Mucosa of rectum (tissue), 2 donors: ENCODE measurements around the gene GHRHR.

Source experiments
- H3K27ac ChIP-seq, 2 donors: one replicate each; pipeline ENCODE4 v1.7.0; 2013; ENCODE audit warnings: inconsistent platforms in 2 of 2, low read depth in 2 of 2, low read length in 2 of 2
- H3K27me3 ChIP-seq, 2 donors: one replicate each; pipeline ENCODE4 v1.7.0; 2013; ENCODE audit warnings: low read length in 2 of 2; ENCODE audit not compliant: control insufficient read depth in 2 of 2, insufficient read depth in 2 of 2
- H3K36me3 ChIP-seq, 2 donors: one replicate each; pipeline ENCODE4 v1.7.0; 2013; ENCODE audit warnings: low read length in 2 of 2; ENCODE audit not compliant: control insufficient read depth in 2 of 2, insufficient read depth in 2 of 2
- H3K4me1 ChIP-seq, 2 donors: one replicate each; pipeline ENCODE4 v1.7.0; 2013; ENCODE audit warnings: low read length in 2 of 2, mild to moderate bottlenecking in 1 of 2; ENCODE audit not compliant: control insufficient read depth in 2 of 2, insufficient read depth in 2 of 2
- H3K4me3 ChIP-seq, 2 donors: one replicate each; pipeline ENCODE4 v1.7.0; 2013; ENCODE audit warnings: low read length in 2 of 2
- H3K9ac ChIP-seq, 2 donors: one replicate each; pipeline ENCODE4 v1.7.0; 2013; ENCODE audit warnings: low read length in 2 of 2, low read depth in 1 of 2, mild to moderate bottlenecking in 1 of 2
- H3K9me3 ChIP-seq, 2 donors: one replicate each; pipeline ENCODE4 v1.7.0; 2013; ENCODE audit warnings: low read length in 2 of 2; ENCODE audit not compliant: control insufficient read depth in 2 of 2
- donor health status: healthy.
- donor health status: Normal muscosa, but diverticular disease.

Gene GHRHR

DNA sequence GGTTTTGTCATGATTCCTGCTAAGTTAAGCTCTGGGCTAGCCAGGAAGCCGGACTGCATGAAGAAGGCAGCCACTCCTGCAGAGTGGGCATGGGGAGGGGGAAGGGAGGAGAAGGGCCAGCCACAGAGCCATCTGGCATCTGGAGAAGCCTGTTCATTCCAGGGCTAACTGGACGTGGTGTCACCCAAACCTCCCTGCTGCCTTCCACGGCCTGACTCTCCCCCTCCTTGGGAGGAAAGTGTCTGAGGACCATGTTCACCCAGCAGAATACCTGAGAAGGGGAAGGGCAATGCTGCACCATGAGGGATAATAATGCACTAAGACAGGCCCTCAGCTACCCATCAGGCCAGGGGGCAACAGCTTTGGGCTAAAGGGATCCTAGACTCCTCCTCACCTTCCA is 36.7 kb upstream of the GHRHR start:
- H3K9ac ChIP-seq: no peak overlapping the region
- H3K4me3 ChIP-seq: no peak overlapping the region
- H3K36me3 ChIP-seq: peaks cover 3 to 19% of the 10 kb centered on the region in 2 donors
- H3K4me1 ChIP-seq: no peaks in the 10 kb centered on the region
- no peaks in the 10 kb centered on the region for H3K27me3 ChIP-seq
- H3K9me3 ChIP-seq: peaks cover 0 to 2% of the 10 kb centered on the region in 2 donors
- H3K27ac ChIP-seq: no peak overlapping the region

DNA sequence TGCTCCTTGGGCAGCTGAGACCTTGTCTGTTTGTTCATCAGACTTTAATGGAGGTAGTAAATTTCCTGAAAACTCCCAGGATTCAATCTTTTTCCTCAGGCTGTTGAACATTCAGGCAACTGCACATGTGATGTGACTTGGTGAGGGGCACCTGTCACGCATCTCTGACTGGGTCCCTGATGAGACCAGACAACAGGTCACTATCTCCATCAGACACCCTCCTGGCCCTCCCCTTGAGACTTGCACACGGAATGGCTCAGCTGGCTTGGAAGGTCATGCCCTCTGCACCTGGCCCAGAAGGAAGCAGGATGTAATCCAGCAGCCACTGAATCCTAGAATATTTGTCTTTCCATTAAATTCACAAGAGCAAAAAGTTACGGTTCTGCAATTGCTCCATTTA is 36.2 kb upstream of the GHRHR start:
- Histone ChIP-seq H3K27me3 (no peaks in the 10 kb centered on the region), H3K9ac (no peak overlapping the region), H3K27ac (no peak overlapping the region), H3K9me3 (peaks cover 0 to 2% of the 10 kb centered on the region in 2 donors), H3K36me3 (peaks cover 3 to 19% of the 10 kb centered on the region in 2 donors), H3K4me3 (no peak overlapping the region), H3K4me1 (no peaks in the 10 kb centered on the region)

- no peaks in the 10 kb centered on the region for H3K4me1 ChIP-seq
- no peak overlapping the region for H3K27ac ChIP-seq
- H3K9ac ChIP-seq: no peak overlapping the region
- no peaks in the 10 kb centered on the region for H3K27me3 ChIP-seq
- no peak overlapping the region for H3K4me3 ChIP-seq
- H3K36me3 ChIP-seq: peaks cover 3 to 19% of the 10 kb centered on the region in 2 donors
- peaks cover 0 to 2% of the 10 kb centered on the region in 2 donors for H3K9me3 ChIP-seq
Observed at GRCh38 chr7:30928254-30928872, 35.4 kb upstream of the GHRHR start.

- Histone ChIP-seq H3K4me1 (no peaks in the 10 kb centered on the region), H3K4me3 (no peak overlapping the region), H3K27me3 (no peaks in the 10 kb centered on the region), H3K9ac (no peak overlapping the region), H3K9me3 (peaks cover 0 to 2% of the 10 kb centered on the region in 2 donors), H3K36me3 (peaks cover 0 to 11% of the 10 kb centered on the region in 2 donors), H3K27ac (no peak overlapping the region)
Observed at GRCh38 chr7:30929686-30930085, 34.1 kb upstream of the GHRHR start.

DNA sequence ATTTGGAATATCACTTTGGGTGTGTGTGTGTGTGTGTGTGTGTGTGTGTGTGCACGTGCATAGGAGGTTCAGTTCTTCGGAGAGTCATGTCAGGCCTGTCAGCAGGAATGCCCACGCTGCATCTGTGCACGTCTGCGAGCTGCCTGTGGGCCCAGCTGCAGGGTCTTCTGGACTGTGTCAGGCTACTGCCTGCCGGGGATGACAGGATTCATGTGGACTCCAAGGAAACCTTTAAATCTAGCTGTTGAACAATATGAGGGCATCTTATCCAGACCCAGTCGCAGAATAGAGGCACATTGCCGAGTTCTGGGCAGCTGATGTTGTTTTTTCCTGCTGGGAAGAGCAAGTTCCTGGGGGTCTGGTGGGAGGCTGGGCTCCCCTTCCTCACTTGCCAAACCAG is 33.1 kb upstream of the GHRHR start:
- H3K4me3 ChIP-seq: no peak overlapping the region
- H3K9me3 ChIP-seq: peaks cover 0 to 2% of the 10 kb centered on the region in 2 donors
- peaks cover 0 to 3% of the 10 kb centered on the region in 2 donors for H3K36me3 ChIP-seq
- H3K9ac ChIP-seq: no peak overlapping the region
- H3K27ac ChIP-seq: no peak overlapping the region
- no peaks in the 10 kb centered on the region for H3K27me3 ChIP-seq
- H3K4me1 ChIP-seq: peaks cover 8 to 9% of the 10 kb centered on the region in 2 donors

- H3K27me3 ChIP-seq: no peaks in the 10 kb centered on the region
- no peak overlapping the region for H3K27ac ChIP-seq
- H3K9me3 ChIP-seq: peaks cover 0 to 2% of the 10 kb centered on the region in 2 donors
- peaks cover 10 to 16% of the 10 kb centered on the region in 2 donors for H3K4me1 ChIP-seq
- no peaks in the 10 kb centered on the region for H3K36me3 ChIP-seq
- H3K9ac ChIP-seq: no peak overlapping the region
- no peak overlapping the region for H3K4me3 ChIP-seq
Observed at GRCh38 chr7:30931161-30931928, 32.4 kb upstream of the GHRHR start.

- Histone ChIP-seq H3K4me3 (no peak overlapping the region), H3K27ac (no peak overlapping the region)
Observed at GRCh38 chr7:30931929-30932540, 31.7 kb upstream of the GHRHR start.

DNA sequence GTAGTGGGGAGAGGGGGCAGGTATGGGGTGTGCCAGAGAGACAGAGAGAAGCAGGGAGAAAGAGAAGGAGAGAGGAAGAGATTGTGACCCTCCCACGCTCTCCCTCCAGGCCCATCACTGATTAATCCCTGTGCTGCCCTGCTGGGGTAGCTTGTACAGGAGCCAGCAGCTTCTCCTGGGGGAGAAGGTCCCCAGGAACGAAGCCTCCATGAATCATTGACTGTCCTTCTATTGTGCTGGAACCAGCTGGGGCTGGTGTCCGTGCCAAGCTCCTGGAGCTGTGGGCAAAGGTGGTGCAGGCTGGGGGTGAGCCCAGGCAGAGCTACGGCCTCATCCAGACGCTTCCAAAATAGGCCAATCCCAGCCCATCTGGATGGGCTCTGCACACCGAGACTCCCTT is 31.2 kb upstream of the GHRHR start:
- H3K9me3 ChIP-seq: no peaks in the 10 kb centered on the region
- H3K27me3 ChIP-seq: no peaks in the 10 kb centered on the region
- H3K4me1 ChIP-seq: peaks cover 19 to 25% of the 10 kb centered on the region in 2 donors
- no peak overlapping the region for H3K9ac ChIP-seq
- H3K27ac ChIP-seq: no peak overlapping the region
- no peaks in the 10 kb centered on the region for H3K36me3 ChIP-seq
- no peak overlapping the region for H3K4me3 ChIP-seq

More at GRCh38 chr7:30931929-30932540, 31.7 kb upstream of the GHRHR start:
- no peaks in the 10 kb centered on the region for H3K36me3 ChIP-seq
- H3K4me1 ChIP-seq: peaks cover 17 to 23% of the 10 kb centered on the region in 2 donors
- no peaks in the 10 kb centered on the region for H3K27me3 ChIP-seq
- H3K9ac ChIP-seq: no peak overlapping the region
- peaks cover 0 to 2% of the 10 kb centered on the region in 2 donors for H3K9me3 ChIP-seq

GRCh38 chr7:30933124-30933974 is 30.4 kb upstream of the GHRHR start:
- no peaks in the 10 kb centered on the region for H3K9me3 ChIP-seq
- no peak overlapping the region for H3K9ac ChIP-seq
- no peak overlapping the region for H3K4me3 ChIP-seq
- no peaks in the 10 kb centered on the region for H3K27me3 ChIP-seq
- no peak overlapping the region for H3K27ac ChIP-seq
- H3K36me3 ChIP-seq: no peaks in the 10 kb centered on the region
- H3K4me1 ChIP-seq: peaks cover 23 to 31% of the 10 kb centered on the region in 2 donors
